Measurements from ENCODE around the gene GPR12. TPM values are rescaled to one million over a fixed set of nuclear protein-coding genes. Genes with fewer than 3 reads are reported as not detected.

The GPR12 gene
- total and polyA plus RNA-seq, 2 experiments from 2014 or later, result not detected

DNA sequence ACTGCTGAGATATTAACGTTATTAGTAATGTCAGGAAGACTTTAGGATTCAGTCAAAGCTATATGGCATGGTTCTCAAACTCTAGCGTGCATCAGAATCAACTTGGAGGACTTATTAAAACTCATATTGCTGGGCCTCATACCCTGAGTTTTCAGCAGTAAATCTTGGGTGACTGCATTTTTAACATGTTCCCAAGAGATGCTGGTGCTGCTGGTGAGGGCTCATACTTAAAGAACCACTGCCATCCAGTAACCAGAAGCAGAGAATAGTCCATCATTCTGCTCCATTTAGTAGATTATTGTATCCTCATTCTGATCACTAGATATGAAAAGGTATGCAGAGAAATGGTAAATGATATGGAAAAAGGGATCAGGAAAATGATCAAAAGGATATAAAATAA, 7.9 kb downstream of the GPR12 start:
- H3K4me1 ChIP-seq (ENCODE audit: insufficient read depth), result no peaks in the 10 kb centered on the region
- H2AFZ ChIP-seq, result no peak overlapping the region
- H3K27ac ChIP-seq, result no peak overlapping the region
- 81% methylated on average over 2 of the region's 2 CpGs for WGBS (ENCODE audit: low lambda C conversion rate, missing lambda C conversion rate)
- no peak overlapping the region for H3K4me2 ChIP-seq
- no peaks in the 10 kb centered on the region for H3K9me2 ChIP-seq (replicated peaks; ENCODE audit: insufficient read depth)
- H3K36me3 ChIP-seq (replicated peaks; ENCODE audit: insufficient read depth, low read depth), result no peaks in the 10 kb centered on the region
- no peaks in the 10 kb centered on the region for H4K20me1 ChIP-seq (ENCODE audit: insufficient read depth, poor library complexity, severe bottlenecking)
- no peak for TF ChIP-seq EZH2 (IDR thresholded peaks at IDR 0.05; ENCODE audit: borderline replicate concordance)
- TF ChIP-seq, protein P1, sequence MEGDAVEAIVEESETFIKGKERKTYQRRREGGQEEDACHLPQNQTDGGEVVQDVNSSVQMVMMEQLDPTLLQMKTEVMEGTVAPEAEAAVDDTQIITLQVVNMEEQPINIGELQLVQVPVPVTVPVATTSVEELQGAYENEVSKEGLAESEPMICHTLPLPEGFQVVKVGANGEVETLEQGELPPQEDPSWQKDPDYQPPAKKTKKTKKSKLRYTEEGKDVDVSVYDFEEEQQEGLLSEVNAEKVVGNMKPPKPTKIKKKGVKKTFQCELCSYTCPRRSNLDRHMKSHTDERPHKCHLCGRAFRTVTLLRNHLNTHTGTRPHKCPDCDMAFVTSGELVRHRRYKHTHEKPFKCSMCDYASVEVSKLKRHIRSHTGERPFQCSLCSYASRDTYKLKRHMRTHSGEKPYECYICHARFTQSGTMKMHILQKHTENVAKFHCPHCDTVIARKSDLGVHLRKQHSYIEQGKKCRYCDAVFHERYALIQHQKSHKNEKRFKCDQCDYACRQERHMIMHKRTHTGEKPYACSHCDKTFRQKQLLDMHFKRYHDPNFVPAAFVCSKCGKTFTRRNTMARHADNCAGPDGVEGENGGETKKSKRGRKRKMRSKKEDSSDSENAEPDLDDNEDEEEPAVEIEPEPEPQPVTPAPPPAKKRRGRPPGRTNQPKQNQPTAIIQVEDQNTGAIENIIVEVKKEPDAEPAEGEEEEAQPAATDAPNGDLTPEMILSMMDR (IDR thresholded peaks at IDR 0.05; ENCODE audit: poor library complexity), result no peak
- no peak for TF ChIP-seq EZH2phosphoT487 (IDR thresholded peaks at IDR 0.05; ENCODE audit: low read depth, severe bottlenecking, unreplicated experiment)
- DNase-seq (ENCODE audit: low spot score), result no peak
- peaks cover 58% of the 10 kb centered on the region for H3K27me3 ChIP-seq
- no peak overlapping the region for H3K4me3 ChIP-seq
- no peaks in the 10 kb centered on the region for H3K79me2 ChIP-seq
- H3K9me3 ChIP-seq (ENCODE audit: low read depth), result no peaks in the 10 kb centered on the region

DNA sequence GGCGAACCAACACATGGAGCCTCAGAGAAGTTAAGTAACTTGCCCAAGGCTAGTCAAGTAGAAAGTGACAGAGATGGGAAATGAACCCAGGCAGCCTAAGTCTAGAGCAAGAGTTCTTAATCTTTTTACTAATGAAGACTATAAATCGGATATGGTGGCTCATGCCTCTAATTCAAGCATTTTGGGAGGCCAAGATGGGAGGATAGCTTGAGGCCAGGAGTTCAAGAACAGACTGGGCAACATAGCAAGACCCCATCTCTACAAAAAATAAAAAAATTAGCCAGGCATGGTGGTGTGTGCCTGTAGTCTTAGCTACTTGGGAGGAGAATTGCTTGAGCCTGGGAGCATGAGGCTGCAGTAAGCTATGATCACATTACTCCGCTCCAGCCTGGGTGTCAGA, 10.7 kb downstream of the GPR12 start:
- Histone ChIP-seq H3K4me3 (no peak overlapping the region), H3K9me2 (replicated peaks; ENCODE audit: insufficient read depth) (no peaks in the 10 kb centered on the region), H3K27ac (no peak overlapping the region), H3K9me3 (ENCODE audit: low read depth) (no peaks in the 10 kb centered on the region), H3K4me1 (ENCODE audit: insufficient read depth) (no peaks in the 10 kb centered on the region), H3K79me2 (no peaks in the 10 kb centered on the region), H4K20me1 (ENCODE audit: insufficient read depth, poor library complexity, severe bottlenecking) (no peaks in the 10 kb centered on the region), H3K36me3 (replicated peaks; ENCODE audit: insufficient read depth, low read depth) (no peaks in the 10 kb centered on the region), H3K27me3 (peaks cover 51% of the 10 kb centered on the region), H2AFZ (no peak overlapping the region), H3K4me2 (no peak overlapping the region)
- no peak for TF ChIP-seq EZH2 (IDR thresholded peaks at IDR 0.05; ENCODE audit: borderline replicate concordance)
- TF ChIP-seq EZH2phosphoT487 (IDR thresholded peaks at IDR 0.05; ENCODE audit: low read depth, severe bottlenecking, unreplicated experiment), result no peak
- TF ChIP-seq, protein P1 (IDR thresholded peaks at IDR 0.05; ENCODE audit: poor library complexity), result no peak
- 95% methylated on average over 3 of the region's 3 CpGs for WGBS (ENCODE audit: low lambda C conversion rate, missing lambda C conversion rate)
- DNase-seq (ENCODE audit: low spot score), result no peak

DNA sequence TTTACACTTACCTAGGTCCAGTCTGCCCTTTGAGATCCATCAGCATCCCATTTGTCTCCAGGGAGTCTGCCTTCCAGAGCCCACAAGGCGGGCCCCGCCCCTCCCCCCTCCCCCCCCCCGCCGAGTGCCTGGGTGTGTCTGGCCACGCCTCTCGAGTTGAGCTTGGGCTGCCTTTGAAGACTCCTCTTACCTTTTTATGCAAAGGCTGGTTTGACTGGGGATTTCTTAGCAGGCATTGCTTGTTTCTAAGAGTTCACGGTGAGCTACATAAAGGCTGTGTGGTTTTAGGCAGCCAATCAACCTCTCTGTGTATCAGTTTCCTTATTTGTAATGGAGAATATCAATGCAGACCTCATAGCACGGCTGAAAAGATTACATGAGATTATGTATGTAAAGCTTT, 11.3 kb downstream of the GPR12 start:
- Histone ChIP-seq H3K27me3 (peaks cover 58% of the 10 kb centered on the region), H3K79me2 (no peaks in the 10 kb centered on the region), H3K36me3 (replicated peaks; ENCODE audit: insufficient read depth, low read depth) (no peaks in the 10 kb centered on the region), H3K27ac (no peak overlapping the region), H3K4me1 (ENCODE audit: insufficient read depth) (no peaks in the 10 kb centered on the region), H2AFZ (no peak overlapping the region), H3K4me2 (no peak overlapping the region), H3K9me2 (replicated peaks; ENCODE audit: insufficient read depth) (no peaks in the 10 kb centered on the region), H4K20me1 (ENCODE audit: insufficient read depth, poor library complexity, severe bottlenecking) (no peaks in the 10 kb centered on the region), H3K4me3 (no peak overlapping the region), H3K9me3 (ENCODE audit: low read depth) (no peaks in the 10 kb centered on the region)
- DNase-seq (ENCODE audit: low spot score), result no peak
- TF ChIP-seq, protein P1 (IDR thresholded peaks at IDR 0.05; ENCODE audit: poor library complexity), result no peak
- TF ChIP-seq EZH2phosphoT487 (IDR thresholded peaks at IDR 0.05; ENCODE audit: low read depth, severe bottlenecking, unreplicated experiment), result no peak
- TF ChIP-seq EZH2 (IDR thresholded peaks at IDR 0.05; ENCODE audit: borderline replicate concordance), result no peak
- 45% methylated on average over 7 of the region's 8 CpGs for WGBS (ENCODE audit: low lambda C conversion rate, missing lambda C conversion rate)

DNA sequence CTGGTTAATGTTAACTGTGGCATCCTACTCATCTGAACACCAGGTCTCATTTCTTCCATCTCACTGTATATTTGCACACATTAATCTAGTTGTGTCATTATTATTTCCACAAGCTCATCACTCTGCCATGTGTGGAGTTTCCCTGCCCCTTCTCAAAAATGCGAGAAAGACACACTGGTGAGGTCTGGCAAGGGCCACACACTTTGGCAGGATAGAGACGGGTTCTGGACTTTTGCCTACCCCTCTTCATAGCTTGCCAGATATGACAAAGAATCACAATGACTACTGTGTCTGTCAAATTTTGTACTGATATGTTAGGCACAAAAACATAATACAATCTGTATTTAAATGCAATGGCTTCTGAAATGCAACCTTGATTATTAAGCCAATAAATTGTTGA, 12.9 kb downstream of the GPR12 start:
- no peaks in the 10 kb centered on the region for H4K20me1 ChIP-seq (ENCODE audit: insufficient read depth, poor library complexity, severe bottlenecking)
- no peak overlapping the region for H3K27ac ChIP-seq
- TF ChIP-seq, protein P1 (IDR thresholded peaks at IDR 0.05; ENCODE audit: poor library complexity), result no peak
- TF ChIP-seq EZH2phosphoT487 (IDR thresholded peaks at IDR 0.05; ENCODE audit: low read depth, severe bottlenecking, unreplicated experiment) (no peak), EZH2 (IDR thresholded peaks at IDR 0.05; ENCODE audit: borderline replicate concordance) (no peak)
- H3K27me3 ChIP-seq, result peaks cover 68% of the 10 kb centered on the region
- H3K4me3 ChIP-seq, result no peak overlapping the region
- H3K36me3 ChIP-seq (replicated peaks; ENCODE audit: insufficient read depth, low read depth), result no peaks in the 10 kb centered on the region
- no peaks in the 10 kb centered on the region for H3K9me2 ChIP-seq (replicated peaks; ENCODE audit: insufficient read depth)
- no peak overlapping the region for H2AFZ ChIP-seq
- no peaks in the 10 kb centered on the region for H3K9me3 ChIP-seq (ENCODE audit: low read depth)
- WGBS (ENCODE audit: low lambda C conversion rate, missing lambda C conversion rate), result 88% methylated on average over 2 of the region's 2 CpGs
- no peaks in the 10 kb centered on the region for H3K79me2 ChIP-seq
- DNase-seq (ENCODE audit: low spot score), result no peak
- no peaks in the 10 kb centered on the region for H3K4me1 ChIP-seq (ENCODE audit: insufficient read depth)
- no peak overlapping the region for H3K4me2 ChIP-seq
